Fibroblast of lung (primary cell): ENCODE data around the gene BCLAF1.

Experiments
- CTCF ChIP-seq, 2 donors: IDR thresholded peaks in 1 of 2; conservative IDR thresholded peaks in 1 of 2; 1 replicate in 1 of 2; 2 replicates in 1 of 2; pipeline ENCODE4 v1.5.1; 2011 to 2012; ENCODE audit warnings: low read length in 2 of 2, control low read depth in 1 of 2, inconsistent platforms in 1 of 2, low read depth in 1 of 2, mild to moderate bottlenecking in 1 of 2
- EZH2 ChIP-seq: IDR thresholded peaks from 2 replicates; pipeline ENCODE4 v1.5.1; 2012; ENCODE audit warnings: low read length, control low read depth, mild to moderate bottlenecking; ENCODE audit errors: missing control alignments

GRCh38 chr6:136326038-136326553, 36.5 kb upstream of the BCLAF1 start:
- no peak for TF ChIP-seq CTCF (conservative IDR thresholded peaks at IDR 0.05 in 1 of 2, IDR thresholded peaks at IDR 0.05 in 1 of 2; ENCODE audit: low read depth in 1 of 2, low read length in 2 of 2)
- no peak for TF ChIP-seq EZH2
